ENCODE measurements around the gene LFNG. TPM values are rescaled to one million over a fixed set of nuclear protein-coding genes. Genes with fewer than 3 reads are reported as not detected.

LFNG gene
- total RNA-seq, 1 donor from 2014 or later, result 4.5 TPM

DNA sequence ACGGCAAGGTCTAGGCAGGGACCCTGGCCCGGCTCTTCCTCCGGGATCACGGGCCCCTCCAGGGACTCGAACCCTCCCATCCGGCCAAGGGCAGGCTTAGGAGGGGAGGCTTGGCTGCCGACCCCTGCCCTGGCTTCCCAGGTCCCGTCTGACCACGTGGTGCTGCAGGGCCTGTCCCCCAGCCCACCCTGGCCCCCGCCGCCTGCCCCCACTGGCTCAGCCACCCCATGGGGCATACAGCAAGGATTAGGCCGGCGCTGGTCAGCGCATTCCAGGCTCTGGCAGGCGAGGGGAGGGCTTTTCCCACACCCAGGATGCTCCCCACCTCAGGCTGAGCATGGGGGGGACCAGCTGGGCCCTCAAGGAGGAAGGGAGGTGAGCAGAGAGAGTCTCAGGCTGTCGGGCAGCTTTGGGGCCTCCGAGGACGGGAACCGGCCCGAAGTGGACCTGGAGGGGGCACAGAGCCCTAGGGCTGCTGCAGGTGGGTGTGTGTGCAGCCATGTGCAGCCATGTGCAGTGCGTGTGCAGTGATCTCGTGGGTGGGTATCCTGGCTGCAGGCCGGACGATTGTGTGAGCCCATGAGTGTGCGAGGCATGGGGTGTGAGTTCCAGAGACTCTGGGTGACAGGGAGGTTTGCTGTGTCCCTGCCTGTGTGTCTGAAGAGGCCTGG is 42.7 kb upstream of the LFNG start:
- FAIRE-seq, result no peak
- Histone ChIP-seq H3K27me3 (ENCODE audit: control insufficient read depth, insufficient read depth, low read length) (peaks cover 14% of the 10 kb centered on the region), H3K36me3 (ENCODE audit: control insufficient read depth, insufficient read depth, low read length) (no peaks in the 10 kb centered on the region), H3K4me3 (ENCODE audit: low read depth, low read length) (no peak overlapping the region)
- no peak for DNase-seq (ENCODE audit: low read depth)
- TF ChIP-seq, protein P1, sequence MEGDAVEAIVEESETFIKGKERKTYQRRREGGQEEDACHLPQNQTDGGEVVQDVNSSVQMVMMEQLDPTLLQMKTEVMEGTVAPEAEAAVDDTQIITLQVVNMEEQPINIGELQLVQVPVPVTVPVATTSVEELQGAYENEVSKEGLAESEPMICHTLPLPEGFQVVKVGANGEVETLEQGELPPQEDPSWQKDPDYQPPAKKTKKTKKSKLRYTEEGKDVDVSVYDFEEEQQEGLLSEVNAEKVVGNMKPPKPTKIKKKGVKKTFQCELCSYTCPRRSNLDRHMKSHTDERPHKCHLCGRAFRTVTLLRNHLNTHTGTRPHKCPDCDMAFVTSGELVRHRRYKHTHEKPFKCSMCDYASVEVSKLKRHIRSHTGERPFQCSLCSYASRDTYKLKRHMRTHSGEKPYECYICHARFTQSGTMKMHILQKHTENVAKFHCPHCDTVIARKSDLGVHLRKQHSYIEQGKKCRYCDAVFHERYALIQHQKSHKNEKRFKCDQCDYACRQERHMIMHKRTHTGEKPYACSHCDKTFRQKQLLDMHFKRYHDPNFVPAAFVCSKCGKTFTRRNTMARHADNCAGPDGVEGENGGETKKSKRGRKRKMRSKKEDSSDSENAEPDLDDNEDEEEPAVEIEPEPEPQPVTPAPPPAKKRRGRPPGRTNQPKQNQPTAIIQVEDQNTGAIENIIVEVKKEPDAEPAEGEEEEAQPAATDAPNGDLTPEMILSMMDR (IDR thresholded peaks at IDR 0.05; ENCODE audit: insufficient read depth, low read length, severe bottlenecking), result no peak

DNA sequence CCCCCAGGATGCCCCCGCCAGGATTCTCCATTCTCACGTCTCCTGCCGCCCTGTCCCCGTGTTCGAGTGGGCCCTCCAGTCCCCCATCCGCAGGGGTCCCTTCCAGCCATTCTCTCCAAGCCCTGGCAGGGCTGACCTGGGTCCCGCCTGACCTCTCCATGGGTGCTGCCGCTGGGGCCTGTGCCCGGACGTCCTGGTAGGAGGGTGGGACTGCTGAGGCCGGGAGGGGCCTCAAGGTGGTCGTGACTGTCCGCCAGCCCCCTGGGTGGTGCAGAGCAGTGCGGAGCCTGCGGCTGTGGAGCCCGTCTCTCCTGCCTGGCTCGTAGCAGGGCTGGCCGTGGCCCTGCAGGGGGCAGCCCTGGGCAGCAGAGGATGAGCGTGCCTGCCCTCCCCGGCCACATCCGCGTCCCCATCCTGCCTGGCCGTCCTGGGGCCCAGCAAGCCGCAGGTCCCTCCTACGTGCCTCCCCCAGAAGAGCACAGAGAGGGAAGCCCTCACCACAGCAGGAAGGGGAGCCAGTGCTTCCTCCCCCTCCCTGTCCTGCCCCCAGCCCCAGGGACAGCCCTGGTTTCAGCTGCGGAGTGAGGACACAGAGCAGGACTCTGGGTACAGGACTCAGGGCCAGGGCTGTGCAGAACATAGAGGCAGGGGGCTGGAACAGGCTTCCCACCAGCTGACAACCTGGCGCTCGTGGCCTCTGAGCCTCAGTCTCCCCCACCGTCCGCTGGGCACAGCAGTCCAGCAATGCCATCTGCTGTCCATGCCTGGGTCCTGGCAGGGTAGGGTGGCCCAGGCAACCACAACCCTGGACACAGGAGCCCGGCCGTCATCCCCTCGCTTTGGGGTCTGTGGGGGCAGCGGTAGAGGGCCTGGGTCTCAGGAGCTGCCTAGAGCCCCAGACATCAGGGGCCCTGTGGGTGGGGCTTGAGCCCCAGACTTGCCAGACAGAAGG is 41.9 kb upstream of the LFNG start:
- TF ChIP-seq, protein P1 (IDR thresholded peaks at IDR 0.05; ENCODE audit: insufficient read depth, low read length, severe bottlenecking), result peak; percentile 88
- Histone ChIP-seq H3K36me3 (ENCODE audit: control insufficient read depth, insufficient read depth, low read length) (no peaks in the 10 kb centered on the region), H3K27me3 (ENCODE audit: control insufficient read depth, insufficient read depth, low read length) (peaks cover 14% of the 10 kb centered on the region), H3K4me3 (ENCODE audit: low read depth, low read length) (no peak overlapping the region)
- peak; percentile 20 for DNase-seq (ENCODE audit: low read depth)
- FAIRE-seq, result no peak

DNA sequence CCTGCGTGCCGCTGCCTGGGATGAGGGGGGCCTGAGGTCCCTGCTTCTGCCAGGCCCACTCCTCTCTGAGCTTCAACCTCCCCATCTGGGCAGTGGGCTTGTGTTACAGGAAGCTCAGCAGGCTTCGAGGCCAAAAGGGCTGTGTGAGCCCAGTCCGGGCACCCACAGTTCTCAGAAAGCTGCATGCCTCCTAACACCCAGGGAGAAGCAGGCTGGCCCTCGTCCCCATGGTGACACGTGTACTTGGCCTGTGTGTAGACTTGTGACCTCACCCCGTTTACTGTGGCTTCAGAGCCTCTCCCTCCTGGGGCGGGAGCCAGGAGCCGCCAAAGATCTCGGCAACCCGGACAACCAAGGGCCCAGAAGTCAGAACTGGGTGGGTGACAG is 41.2 kb upstream of the LFNG start:
- Histone ChIP-seq H3K4me3 (ENCODE audit: low read depth, low read length) (no peak overlapping the region), H3K36me3 (ENCODE audit: control insufficient read depth, insufficient read depth, low read length) (no peaks in the 10 kb centered on the region), H3K27me3 (ENCODE audit: control insufficient read depth, insufficient read depth, low read length) (peaks cover 14% of the 10 kb centered on the region)
- DNase-seq (ENCODE audit: low read depth) (peak; percentile 7), FAIRE-seq (no peak)
- TF ChIP-seq, protein P1 (IDR thresholded peaks at IDR 0.05; ENCODE audit: insufficient read depth, low read length, severe bottlenecking), result no peak

DNA sequence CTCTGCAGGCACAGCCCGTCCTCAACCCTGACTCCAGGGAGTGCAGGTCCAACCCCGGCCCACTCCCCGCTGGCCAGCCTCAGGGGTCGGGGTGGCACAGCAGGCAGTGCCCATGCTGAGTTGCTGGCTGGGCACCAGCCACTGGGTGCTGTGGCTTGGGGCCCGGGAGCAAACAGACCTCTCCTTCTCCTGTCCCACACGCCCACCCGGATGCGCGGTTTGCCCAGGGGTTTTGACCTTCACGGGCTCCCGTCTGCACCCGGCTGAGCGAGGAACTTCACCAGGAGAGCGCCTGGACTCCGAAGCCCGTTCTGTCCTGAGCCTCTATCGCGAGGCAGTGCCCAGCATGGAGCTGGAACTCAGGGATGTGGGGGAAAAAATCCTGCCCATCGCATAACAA is 40.8 kb upstream of the LFNG start:
- Histone ChIP-seq H3K36me3 (ENCODE audit: control insufficient read depth, insufficient read depth, low read length) (no peaks in the 10 kb centered on the region), H3K4me3 (ENCODE audit: low read depth, low read length) (no peak overlapping the region), H3K27me3 (ENCODE audit: control insufficient read depth, insufficient read depth, low read length) (peaks cover 14% of the 10 kb centered on the region)
- TF ChIP-seq, protein P1 (IDR thresholded peaks at IDR 0.05; ENCODE audit: insufficient read depth, low read length, severe bottlenecking), result no peak
- no peak for DNase-seq (ENCODE audit: low read depth)
- no peak for FAIRE-seq

DNA sequence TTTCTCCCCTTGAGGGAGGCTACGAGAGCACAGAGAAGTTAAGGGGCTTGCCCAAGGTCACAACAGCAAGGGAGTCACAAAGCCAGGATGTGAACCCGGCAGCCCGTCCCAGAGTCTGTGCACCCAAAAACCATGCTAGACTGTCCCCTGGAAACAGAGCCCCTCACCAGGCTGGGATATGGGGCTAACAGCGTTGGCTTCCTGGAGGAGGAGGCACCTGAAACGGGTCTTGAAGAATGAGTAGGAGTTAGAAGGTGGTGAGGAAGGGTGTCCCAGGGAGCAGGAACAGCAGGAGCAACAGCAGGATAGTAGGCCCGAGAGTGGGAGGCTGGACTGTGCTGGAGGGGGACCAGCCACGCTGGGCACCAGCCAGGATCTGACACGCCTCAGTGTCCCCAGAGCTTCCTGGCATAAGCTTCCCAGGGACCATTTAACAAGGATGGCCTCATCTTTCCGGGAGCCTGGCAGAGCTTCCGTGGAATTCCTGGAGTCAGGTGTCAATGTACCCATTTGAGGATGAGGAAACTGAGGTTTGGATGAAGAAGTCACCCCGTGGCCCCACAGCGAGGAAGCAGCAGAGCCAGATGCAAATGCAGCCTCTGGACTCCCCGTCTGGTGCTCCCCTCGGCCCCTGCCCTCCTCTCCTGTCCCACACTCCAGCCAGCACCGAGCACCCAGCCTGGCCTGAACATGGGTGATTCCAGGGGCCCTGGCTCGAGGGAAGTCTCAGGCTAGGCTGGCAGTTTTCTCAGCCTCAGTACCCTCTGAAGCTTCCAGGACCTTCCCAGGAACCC is 40.1 kb upstream of the LFNG start:
- no peak for FAIRE-seq
- DNase-seq (ENCODE audit: low read depth), result no peak
- peaks cover 14% of the 10 kb centered on the region for H3K27me3 ChIP-seq (ENCODE audit: control insufficient read depth, insufficient read depth, low read length)

More for the DNA sequence above, 40.1 kb upstream of the LFNG start:
- H3K36me3 ChIP-seq (ENCODE audit: control insufficient read depth, insufficient read depth, low read length), result no peaks in the 10 kb centered on the region
- TF ChIP-seq, protein P1 (IDR thresholded peaks at IDR 0.05; ENCODE audit: insufficient read depth, low read length, severe bottlenecking), result no peak
- no peak overlapping the region for H3K4me3 ChIP-seq (ENCODE audit: low read depth, low read length)

All from bronchial epithelial cell (primary cell).